ENCODE results near the gene GPR61.

Gene GPR61

DNA sequence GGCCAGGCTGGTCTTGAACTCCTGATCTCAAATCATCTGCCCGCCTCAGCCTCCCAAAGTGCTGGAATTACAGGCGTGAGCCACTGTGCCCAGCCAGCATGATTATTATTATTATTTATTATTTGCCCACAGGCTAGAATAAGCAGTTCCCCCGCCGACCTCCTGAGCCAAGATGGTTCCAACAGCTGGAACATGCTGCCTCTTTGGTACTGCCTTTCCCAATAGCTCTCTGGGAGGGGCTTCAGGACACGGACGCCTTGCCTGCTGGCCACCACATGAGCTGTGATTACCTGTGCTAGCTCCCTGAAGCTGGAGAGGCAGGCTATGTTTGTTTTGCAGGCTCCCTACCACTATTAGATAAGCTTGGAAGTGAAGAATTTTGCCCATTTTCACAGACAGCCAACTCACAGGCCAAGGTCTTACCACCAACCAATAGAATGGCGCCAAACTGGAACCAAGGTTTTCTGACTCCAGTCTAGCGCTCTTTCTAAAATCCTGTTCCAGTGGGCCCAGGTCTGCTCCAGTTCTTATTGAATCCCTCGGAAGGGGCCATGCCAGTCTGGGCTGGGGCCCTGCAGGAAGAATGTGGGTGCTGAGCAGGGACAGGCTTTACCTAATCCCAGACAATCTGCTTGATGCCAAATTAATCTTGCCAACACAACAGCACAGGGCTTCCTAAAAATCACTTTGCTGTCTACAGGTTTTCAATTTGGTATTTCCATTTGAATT is 2.1 kb upstream of the GPR61 start:
- DNase-seq: no peak

DNA sequence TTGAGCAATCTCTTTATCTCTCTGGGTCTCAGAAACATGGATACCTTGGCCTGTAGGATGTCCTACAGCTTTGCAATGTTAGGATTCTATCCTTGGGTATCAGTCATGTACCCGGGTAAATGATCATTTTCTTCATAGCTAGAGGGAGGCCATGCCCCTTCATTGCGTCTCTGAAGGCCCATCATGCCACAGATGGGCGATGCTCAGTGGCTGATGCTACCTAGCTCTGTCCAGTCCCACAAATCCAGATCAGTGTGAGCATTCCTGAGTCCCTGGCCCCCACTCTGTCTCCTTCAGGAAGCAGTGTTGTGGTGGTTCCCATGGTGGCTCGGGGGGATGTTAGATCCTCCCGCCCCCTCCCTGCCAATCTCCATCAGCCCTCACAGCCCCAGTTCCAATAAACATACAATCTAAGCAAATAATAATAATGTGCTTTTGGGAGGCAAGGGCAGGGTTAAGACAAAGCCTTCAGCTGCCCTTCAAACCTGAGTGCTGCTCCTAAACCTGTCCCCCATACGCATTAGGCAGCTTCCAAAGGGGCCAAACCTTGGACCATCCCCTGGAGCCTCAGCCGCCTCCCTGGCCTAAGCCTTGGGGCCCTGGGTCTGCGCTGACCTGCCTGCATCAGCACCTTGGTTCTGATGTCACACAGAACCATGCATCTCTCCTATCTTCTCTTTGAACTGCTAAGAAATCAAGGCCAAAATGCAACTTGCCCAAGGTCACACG is 681 bp upstream of the GPR61 start:
- DNase-seq: no peak

DNA sequence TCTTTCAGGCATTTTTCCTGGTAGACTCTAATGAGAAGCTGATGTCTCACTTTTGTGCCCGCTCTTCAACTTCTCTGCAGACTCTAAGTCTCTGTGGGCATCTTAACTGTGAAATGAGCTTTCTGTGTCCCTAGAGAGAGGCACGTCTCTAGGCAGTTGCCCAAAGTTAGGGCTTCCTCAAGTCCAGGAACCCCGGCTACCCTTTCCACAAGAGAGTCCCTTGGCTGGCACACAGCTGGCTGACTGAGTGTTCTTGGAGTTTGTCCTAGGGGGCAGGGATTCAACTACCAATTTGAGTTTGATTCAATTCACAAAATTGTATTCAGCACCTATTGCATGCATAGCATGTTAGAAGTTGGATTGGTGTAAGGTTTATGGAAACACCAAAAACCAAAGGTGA is 1.4 kb downstream of the GPR61 start:
- DNase-seq: no peak

DNA sequence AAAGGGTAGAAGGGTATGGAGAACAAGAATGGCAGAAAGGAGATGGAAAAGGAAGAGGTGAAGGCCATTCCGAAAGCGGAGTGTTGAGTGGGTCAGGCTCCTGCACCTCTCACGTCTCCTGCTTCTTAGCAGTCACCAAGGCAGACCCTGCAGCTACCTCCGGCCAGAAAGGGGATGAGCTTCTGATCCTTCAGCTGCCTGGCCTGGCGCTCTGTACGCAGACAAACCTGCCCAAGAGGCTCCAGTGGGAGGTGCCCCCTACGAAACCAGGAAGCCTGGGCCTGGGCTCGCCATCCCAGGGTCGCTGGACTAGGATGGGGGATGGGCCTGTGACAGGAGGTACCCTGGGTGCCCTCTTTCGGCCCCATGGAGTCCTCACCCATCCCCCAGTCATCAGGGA is 3.0 kb downstream of the GPR61 start:
- DNase-seq: no peak

DNA sequence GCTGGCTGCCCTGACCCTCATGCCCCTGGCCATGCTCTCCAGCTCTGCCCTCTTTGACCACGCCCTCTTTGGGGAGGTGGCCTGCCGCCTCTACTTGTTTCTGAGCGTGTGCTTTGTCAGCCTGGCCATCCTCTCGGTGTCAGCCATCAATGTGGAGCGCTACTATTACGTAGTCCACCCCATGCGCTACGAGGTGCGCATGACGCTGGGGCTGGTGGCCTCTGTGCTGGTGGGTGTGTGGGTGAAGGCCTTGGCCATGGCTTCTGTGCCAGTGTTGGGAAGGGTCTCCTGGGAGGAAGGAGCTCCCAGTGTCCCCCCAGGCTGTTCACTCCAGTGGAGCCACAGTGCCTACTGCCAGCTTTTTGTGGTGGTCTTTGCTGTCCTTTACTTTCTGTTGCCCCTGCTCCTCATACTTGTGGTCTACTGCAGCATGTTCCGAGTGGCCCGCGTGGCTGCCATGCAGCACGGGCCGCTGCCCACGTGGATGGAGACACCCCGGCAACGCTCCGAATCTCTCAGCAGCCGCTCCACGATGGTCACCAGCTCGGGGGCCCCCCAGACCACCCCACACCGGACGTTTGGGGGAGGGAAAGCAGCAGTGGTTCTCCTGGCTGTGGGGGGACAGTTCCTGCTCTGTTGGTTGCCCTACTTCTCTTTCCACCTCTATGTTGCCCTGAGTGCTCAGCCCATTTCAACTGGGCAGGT is 3.8 kb downstream of the GPR61 start:
- no peak for DNase-seq

DNA sequence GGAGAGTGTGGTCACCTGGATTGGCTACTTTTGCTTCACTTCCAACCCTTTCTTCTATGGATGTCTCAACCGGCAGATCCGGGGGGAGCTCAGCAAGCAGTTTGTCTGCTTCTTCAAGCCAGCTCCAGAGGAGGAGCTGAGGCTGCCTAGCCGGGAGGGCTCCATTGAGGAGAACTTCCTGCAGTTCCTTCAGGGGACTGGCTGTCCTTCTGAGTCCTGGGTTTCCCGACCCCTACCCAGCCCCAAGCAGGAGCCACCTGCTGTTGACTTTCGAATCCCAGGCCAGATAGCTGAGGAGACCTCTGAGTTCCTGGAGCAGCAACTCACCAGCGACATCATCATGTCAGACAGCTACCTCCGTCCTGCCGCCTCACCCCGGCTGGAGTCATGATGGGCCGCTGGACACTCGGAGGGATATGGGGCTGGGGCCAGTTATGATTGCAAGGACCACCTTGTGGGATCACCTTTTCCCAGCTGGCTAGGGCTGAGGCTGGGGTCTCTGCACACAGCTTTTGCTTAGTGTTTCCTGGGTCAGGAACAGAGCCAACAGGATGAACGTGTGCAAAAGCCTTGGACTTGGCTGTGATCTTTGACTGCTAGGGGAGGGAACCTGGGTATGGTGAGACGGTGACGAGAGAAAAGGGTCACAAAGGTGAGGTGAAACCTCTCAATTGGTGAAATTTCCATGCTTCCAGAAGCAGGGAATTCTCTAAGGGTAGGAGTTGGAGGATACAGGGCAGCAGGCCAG is 4.5 kb downstream of the GPR61 start:
- no peak for DNase-seq

DNA sequence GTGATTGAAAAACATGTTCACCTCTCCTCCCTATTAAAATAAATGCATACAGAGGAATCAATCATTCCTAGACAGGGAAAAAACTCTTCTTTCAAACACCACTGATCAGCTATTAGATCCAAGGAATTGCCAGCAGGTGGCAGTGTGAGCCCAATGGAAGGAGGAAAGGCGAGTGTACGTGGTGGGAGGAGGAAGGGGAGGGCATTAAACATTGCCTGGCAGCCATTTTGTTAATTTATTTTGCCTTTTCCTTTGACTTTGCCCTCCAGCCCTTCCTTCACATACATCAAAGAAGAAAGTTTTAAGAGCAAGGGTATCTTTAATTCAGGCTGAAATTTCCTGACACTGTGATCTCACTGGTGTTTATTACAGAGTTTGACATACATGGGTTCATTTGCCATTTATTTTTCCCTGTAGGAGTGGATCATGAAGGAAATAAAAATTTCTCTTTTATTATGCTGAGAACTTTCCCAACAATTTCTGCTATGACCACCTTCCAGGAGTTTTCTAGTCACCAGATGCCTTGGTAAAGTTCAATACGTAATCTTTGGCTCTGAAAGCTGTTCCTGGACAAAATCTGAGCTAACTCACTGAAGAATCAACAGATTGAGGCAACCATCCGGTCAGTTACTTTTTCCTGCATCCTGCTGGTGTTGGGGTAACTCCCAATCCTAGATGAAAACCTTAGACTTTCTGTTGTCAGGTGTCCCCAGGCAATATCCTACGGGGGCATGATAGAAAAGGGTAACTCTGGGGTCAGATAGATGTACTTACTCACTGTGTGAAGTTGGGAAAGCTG is 6.8 kb downstream of the GPR61 start:
- peak; percentile 92 for DNase-seq

DNA sequence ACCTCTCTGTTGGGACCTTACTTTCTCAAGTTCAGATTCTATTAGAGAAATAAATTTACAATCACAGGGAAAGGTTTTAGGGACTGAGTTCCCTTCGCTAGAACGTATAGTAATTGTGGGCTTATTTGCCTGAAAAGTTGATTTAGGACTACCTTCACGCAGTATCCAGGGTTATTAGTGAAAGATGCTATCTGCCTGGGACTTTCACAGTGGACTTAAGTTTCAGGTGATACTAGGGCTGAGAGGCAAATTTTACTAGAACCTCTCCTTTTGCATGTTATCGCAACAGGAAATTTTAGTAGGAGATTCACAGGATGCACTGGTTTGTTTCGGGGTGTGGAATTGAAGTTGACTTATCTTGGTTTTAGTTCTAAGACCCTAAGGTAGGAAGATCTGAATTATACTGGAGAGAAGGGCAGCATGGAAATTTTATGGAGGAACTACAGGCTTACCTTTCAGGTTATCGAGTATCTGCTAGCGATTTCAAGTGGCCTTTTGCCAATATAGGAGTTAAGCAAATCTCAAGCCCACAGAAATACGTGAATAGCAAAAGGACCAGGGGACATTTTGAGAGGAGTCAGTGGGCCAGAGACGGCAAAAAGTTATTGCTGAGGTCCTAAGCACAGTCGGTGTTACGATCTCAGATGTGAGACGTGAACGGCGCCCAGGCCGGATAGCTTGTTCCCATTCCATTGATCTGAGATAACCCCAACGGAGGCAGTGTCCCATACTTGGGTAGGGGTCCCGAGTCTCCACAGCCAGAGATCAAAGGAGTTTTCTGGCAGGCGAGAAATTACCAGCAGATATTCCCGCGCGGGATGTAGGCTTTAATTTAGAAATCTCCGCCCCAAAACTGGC is 8.0 kb downstream of the GPR61 start:
- peak; percentile 16 for DNase-seq

DNA sequence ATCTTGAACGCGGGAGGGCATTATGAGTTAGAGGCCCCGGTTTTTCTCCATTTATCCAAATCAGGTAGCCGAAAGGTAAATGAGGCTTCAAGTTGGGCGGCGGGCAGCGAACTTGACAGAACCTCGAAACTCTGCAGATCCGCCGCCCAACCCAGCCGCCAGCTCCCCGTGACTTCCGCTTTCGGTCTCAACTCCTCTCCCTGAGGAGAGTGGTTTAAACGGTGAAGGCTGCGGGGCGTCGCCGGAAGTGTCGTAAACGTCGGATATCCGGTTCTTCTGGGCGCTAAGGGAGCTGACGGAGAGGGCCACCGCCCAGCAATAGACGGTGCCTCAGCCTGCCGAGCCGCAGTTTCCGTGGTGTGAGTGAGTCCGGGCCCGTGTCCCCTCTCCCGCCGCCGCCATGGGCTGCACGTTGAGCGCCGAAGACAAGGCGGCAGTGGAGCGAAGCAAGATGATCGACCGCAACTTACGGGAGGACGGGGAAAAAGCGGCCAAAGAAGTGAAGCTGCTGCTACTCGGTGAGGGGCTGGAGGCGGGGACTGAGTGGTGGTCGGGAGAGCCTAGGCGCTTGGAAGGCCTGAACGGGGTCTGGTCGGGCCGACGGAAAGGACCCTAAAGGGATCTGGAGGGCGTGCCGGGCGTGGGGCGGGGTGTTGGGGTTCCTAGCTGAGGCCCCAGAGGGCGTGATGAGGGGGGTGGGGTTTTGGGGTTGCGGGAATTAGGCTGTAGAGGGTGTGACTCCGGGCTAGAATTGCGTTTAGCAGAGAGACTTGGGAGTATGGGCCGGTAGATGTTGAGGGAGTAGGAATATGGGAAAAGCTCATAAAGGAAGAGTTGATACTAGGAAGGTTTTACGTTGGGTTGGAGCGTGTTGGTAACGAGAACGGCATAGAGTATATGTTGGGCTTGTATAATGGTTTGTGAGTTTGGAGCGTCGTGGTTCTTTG is 8.9 kb downstream of the GPR61 start, which contains the start of gene GNAI3:
Gene GNAI3 (plus strand): TSS at position 295 of the 947 bp plus-strand sequence. CDS start 106 bp downstream, at position 401.
- DNase-seq: peak; percentile 97

DNA sequence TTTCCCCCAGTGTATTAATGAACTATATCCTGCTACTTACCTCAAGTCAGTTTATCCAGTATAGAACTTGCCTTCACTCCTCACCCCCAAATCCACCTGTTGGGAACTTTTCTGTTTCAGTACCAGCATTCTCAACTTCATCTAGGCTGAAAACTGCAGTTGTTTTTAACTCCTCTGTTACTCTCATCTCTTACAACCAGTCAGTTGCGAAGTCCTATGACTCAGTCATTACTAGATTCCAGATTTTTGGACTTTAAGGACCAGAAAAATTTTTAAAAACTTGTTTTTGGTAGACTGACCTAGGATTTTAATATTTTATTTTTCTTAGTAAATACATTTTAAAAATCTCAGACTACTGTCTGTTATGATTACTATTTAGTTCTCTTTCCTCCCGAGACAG is 16.9 kb downstream of the GPR61 start:
- no peak for DNase-seq

DNA sequence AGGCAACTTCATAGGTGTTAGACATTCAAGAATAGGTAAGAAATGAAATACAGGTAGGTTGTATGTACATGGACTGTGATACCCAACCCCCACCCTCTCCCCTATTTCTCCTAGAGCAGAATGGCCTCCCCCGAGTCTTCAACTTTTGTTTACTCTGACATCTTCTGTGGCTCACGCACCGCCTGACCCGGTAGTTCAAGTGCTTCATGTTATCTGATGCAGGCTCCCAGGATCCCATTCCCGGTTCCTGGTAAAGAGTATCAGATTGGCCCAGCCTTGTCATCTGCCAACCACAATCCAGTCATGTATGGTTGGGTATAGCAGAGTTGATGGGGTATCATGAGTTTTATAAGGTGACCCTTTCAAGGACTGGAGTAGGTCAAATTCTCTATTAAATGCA is 17.8 kb downstream of the GPR61 start:
- DNase-seq: no peak

DNA sequence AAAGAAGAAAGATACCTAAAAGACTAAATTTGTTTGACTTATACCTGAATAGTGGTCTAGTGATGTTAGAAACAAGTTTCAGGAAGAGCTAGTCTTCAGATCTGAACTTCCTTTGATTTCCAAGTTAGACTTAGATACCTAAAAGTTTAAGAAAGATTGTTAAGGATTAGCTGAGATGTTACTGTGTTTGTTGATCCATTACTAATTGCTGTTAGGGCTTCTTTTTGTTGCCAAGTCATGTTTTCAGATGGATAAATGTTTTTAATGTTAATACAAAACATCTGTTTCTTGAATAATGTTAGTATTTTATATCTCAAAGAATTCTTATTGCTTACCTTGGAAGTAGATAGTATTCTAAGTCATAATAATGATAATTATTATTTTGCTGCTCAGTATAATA is 20.3 kb downstream of the GPR61 start:
- DNase-seq: no peak

DNA sequence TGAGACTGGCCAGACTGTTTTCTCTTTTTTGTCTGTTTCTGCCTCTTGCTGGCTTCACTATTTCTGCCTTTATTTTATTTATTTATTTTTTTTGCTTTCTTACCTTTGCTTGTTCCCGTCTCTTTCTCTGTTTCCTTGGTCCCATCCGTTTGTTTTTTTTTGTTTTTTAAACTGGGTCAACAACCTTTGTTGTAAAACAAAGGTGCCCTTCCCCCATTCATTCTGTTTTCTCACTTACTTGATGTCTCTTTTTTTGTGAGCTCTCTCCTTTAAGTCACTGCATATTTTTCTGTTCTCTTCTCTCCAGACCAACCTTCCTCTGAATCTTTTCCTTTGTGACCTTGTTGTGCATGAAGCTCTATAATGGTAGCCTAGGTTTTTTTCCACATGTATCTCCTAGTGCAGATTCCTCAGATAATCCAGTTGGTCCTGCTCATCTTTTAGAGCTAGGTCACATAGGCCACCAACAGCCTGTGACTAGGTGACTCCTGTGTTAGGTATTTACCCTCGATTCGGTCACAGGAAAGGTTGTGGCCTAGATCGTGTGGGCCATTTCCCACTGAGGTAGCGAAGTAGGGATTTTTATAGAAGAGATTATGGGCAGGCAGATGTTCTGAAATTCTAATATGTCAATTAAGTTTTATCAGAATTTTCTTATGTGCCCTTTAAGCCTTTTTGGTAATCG is 24.7 kb downstream of the GPR61 start:
- no peak for DNase-seq

DNA sequence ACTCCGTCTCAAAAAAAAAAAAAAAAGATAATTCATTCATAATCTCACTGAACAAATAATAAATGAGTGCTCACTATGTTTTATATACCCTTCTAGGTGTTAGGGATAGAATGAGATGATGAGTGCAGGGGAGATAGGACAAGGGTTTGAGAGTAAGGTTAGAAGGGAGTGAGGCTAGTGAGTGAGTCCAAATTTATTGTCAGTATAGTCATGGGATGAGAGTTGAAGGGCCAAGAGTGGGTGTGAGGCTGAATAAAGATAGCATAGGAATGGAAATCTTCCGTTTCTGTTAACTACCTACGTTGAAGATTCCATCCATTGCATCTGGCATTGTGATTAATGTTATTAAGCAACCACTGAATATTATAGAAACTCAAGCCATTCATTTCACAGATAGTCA is 25.6 kb downstream of the GPR61 start:
- no peak for DNase-seq

DNA sequence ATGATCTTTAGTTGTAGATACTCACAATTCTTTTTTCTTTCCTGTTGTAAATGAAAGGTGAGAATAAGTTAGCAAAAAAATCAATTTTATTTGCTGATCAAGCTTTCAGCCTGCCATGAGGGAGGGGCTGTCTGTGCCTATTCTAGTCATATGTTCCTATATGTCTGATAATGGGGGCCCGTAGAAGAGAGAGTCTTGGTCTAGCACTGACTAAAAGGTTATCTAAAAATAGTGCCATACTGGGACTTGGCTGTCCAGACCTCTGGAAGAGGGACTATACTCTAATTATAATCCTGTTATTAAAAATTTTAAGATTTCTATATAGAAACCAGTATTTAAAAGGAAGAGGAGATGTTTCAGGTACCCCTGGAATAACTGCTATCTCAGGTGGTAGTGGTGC is 27.3 kb downstream of the GPR61 start:
- DNase-seq: no peak

DNA sequence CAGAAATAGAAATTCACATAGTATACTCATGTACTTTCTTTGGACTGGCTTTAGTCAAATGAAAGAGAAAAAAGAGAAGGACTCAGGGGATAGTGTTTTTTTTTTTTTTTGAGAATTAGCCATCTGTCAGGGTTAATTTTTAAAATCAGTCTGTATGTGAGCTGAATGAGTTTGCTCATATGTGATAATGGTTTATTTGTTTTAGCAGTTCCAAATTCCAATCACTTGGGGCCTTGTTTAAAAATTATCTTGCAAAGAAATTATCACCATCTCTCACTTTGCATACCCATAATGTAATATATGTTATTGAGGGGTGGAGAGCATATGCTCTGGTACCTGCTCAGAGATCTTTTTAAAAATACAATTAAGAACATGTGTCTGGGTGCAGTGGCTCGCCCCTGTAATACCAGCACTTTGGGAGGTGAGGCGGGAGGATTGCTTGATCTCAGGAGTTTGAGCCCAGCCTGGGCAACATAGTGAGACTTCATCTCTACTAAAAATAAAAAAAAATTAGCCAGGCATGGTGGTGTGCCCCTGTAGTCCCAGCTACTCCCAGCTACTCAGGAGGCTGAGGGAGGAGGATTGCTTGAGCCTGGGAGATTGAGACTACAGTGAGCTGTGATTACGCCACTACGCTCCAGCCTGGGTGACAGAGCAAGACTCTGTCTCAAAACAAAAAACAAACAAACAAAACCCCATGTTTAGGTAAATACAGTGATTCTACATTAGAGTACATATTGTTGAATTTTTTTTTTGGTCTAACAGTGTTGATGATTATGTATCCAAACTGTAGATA is 28.4 kb downstream of the GPR61 start:
- no peak for DNase-seq

DNA sequence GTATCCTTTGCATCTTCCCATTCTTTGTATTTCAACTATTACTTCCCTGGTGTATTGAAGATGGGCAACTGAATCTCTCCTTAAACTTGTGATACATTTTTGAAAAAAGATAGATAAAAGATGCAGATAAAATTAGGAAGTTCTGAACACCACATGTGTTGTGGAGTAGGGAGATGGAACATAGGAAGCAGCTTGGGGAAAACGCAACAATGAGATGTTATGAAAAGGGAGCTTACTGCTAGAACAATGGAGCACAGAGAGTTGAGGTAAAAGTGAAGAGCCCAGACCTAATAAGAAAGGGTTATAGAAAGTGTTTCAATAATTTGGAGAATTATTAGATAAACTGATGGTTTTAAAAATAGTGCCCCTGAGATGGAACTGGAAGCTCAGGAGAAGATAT is 29.7 kb downstream of the GPR61 start:
- DNase-seq: no peak

DNA sequence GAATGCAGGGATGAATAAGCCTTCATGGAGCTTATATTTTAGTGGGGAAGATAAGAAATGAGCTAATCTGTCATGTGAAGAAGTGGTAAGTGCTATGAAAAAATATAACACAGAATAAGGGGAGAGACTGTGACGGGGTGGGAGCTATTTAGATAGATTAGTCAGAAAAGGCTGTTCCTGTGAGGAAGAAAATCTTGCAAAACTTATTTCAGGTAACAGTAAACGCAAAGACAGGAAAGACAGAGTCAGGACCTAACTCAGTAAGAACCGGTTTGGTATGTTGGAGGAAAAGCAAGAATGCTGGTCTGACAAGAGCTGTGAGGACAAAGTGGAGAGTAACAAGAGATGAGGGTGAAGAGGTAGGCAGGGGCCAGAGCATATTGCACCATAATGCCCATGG is 30.7 kb downstream of the GPR61 start:
- no peak for DNase-seq

DNA sequence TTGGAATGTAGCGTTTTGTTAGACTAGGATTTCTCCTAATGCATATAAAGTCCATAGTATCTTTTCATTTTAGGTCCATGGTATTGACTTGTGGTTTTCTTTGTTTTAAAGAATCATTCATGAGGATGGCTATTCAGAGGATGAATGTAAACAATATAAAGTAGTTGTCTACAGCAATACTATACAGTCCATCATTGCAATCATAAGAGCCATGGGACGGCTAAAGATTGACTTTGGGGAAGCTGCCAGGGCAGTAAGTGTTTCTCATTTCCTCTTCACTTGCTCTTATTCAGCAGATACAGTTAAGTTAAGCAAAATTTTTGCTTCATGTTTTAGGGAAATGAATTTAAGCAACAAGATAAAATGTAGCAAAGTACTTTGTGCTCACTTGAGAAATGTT is 34.1 kb downstream of the GPR61 start:
- DNase-seq: no peak

All from activated CD4-positive, alpha-beta T cell treated with anti-CD3 and anti-CD28 coated beads, Interleukin-2, amount 50 U/mL, for 16 hours (primary cell).